Stimulated activated CD4-positive, alpha-beta T cell treated with anti-CD3 and anti-CD28 coated beads, Interleukin-2, amount 100 ng/mL, for 24 hours (primary cell): Measurements from ENCODE around the gene LRCH4.

Source experiments
- DNase-seq, 2 donors: peaks; one replicate each; pipeline ENCODE4 v3.0.0-alpha.2; 2020

LRCH4 gene

DNA sequence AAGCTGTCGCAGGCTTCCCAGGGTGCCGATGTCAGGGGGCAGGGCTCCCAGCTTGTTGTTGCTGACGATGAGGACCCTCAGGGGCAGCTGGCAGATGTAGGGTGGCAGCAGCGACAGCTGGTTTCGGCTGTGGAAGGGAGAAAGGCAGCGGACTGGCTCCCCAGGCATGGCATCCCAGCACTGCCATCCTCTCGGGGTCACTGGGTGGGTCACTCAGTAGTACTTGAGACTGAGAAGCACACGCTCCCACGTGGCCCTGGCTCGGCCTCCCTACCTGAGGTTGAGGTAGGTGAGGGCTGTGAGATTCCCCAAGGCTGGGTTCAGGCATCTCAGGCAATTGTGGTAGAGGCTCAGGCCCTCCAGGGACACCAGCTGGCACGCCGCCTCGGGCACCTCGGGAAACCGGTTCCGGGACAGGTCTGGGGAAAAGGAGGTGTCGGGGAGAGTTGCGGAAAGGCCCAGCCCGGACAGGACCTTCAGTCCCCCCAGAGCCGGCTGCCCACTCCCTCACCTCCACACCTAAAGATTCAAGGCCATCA lies 3.8 kb downstream of the LRCH4 start:
- DNase-seq: no peak

DNA sequence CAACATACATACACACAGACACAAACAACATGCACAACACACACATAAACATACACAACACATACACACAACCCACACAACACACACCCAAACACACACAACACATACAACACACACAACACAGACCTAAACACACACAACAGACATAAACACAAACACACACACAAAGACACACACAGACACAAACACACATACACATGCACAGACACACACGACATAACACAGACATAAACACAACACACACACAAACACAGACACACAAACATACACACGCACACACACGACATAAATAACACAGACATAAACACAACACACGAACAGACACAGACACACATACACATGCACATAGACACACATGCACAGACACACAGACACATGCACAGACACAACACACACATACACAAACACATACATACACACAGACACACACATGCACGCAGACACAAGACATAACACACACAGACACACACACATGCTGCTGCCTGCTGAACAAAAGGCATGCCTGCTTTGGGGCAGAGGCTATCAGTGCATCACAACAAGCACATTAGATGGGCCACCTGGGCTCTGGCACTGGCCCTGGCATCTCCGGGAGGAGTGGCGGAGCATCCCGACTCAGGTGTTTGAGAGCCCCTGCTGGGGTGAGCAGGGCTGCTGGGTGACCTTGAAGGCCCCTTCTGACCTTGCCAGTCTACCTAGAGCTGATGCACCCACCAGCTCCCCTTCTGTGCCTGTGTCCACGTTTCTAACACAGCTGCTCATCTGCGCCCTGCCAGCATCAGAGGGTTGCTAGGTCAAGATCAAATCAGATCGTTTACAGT lies 5.3 kb downstream of the LRCH4 start:
- no peak for DNase-seq

DNA sequence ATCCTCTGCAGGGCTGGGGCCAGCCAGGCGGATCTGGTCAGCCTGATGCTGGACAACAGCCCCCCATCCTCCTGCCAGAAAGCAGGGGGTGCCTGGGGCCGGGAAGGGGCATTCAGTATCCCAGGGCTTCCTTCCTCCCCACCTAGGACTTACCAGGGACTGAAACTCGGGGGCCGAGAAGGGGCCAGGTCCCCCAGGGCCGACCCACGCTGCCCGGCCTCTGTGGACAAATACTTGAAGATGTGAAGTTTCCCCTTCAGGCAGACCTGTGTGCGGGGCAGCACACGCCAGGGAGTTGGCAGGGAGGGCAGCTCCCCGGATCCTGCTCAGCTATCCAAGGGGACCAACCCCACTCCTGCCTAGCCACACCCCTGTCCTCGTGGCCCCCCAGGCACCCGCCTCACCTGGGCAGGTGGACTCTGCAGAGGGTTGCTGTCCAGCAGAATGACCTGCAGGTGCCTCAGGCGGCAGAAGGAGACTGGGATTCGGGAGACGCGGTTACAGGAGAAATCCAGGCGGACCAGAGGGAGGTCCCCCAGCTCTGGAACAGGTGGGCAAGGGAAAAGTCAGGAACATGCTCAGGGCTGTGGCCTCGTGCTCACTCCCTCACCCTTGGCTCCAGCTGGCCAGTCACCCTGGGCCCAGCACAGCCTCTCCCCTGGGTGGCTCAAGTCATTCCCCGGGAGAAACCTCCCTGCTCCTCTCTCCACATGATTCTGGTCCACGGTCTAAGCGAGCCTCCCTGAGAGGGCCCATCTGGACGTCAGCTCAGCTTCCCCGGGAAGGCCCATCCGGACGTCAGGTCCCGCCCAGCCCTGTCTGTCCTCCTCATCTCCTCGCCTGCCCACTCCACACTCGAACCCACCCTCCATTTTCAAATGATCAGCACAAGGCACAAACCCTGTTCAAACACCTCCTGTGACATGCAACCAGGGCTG lies 7.4 kb downstream of the LRCH4 start:
- no peak for DNase-seq

DNA sequence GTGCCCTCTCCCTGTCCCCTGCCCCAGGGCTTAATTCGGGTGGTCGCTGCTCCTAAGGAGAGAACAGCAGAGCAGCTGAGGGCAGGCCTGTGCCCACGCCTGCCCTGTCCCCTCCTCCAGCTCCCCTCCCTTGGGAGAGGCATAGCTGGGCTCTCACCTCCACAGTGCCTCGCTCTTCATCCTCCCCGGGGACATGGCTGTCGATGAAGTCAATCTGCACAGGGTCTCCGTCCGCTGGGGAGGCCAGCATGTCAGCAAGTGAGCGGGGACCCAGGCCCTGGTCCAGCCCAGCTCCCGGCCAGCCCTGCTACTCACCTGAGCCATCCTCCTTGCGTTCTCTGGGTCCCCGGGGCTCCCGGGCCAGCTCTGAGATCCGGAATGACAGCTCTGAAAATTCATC lies 8.4 kb downstream of the LRCH4 start:
- DNase-seq: no peak

DNA sequence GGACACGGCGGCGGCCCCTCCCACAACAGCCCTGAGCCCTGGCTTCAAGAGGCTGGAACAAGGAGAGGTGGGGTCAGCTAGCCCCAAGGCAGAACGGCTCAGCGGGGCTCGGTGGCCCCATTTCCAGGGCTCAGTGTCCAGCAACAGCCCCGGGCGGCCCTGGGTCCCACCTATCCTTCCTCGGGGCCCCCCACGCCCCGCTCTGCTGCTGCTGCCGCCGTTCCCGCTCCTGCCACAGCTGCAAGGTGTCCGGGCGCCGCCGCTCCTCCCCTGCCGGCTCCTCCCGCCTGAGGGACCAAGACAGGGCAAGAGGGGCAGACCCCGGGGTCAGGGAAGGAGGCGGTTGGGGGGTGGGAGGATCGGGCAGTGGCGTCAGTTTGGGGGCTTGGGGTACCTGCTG lies 8.8 kb downstream of the LRCH4 start:
- no peak for DNase-seq

DNA sequence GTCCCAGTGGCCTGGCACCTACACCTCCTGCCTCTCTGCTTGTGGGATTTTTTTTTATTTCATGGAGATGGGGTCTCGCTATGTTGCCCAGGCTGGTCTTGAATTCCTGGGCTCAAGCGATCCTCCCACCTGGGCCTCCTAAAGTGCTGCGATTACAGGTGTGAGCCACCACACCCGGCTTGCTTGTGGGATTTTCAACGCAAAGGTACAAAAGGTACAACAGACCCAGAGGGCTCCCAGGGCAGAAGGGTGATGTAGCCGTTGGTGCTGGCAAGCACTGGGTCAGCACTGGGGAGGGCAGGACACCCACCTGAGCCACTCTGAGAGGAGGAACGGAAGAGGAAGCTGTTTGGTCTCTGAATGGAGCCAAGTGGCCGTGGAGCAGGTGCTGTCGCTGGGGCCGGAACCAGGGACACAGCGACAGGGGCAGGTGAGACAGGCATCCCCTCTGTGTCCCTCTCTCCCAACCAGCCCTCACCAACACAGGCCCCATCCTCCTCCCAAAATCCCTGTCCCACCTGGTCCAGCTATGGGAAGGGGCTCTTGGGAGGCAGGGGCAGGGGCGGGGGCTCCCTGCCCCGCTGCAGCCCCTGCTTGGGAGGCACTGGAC lies 9.4 kb downstream of the LRCH4 start:
- DNase-seq: no peak

DNA sequence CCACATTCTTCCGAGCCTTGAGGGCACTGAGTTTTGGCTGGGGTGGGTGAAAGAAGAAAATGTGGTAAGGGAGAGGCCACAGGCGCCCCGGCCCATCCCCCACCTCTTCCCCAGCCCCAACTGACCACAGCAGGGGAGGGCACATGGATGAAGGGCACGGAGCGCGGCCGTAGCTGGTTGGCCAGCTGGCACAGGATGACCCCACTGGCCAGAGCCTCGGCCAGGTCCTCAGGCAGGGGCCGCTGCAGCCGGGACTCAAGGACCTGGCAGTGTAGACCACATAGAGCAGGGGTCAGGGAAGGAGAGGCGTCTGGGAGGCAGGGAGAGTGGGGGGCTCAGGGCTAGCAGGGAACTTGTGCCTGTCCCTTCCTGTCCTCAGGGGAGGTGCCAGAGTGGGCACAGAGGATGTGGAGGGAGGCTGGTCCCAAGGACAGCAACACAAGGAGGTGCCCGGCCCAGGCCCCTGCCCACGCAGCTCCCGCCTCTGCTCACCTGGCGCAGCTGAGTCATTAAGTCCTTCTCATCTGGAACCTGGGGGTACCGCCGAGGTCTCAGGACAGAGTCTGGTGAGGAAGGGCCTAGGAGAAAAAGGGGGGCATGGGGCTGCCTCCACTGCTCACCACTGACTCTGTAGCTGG lies 10.1 kb downstream of the LRCH4 start:
- no peak for DNase-seq

DNA sequence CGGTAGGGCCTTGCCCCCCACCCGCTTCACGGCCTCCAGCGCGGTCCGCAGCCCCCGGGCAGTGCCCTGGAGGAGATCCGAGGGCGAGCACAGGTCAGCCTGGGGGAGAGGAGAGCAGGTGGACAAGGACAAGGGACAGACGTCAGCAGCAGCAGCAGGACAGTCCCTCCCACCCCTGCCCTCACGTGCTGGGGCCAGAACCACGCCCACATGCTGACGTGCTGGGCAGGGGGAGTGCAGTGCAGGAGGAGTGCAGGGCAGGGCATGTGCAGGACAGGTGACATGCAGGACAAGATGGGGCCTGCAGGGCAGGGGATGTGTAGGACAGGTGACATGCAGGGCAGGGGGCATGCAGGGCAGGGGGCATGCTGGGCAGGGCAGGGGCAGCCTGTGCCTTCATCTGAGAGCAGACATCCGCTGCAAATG lies 10.7 kb downstream of the LRCH4 start:
- DNase-seq: no peak

DNA sequence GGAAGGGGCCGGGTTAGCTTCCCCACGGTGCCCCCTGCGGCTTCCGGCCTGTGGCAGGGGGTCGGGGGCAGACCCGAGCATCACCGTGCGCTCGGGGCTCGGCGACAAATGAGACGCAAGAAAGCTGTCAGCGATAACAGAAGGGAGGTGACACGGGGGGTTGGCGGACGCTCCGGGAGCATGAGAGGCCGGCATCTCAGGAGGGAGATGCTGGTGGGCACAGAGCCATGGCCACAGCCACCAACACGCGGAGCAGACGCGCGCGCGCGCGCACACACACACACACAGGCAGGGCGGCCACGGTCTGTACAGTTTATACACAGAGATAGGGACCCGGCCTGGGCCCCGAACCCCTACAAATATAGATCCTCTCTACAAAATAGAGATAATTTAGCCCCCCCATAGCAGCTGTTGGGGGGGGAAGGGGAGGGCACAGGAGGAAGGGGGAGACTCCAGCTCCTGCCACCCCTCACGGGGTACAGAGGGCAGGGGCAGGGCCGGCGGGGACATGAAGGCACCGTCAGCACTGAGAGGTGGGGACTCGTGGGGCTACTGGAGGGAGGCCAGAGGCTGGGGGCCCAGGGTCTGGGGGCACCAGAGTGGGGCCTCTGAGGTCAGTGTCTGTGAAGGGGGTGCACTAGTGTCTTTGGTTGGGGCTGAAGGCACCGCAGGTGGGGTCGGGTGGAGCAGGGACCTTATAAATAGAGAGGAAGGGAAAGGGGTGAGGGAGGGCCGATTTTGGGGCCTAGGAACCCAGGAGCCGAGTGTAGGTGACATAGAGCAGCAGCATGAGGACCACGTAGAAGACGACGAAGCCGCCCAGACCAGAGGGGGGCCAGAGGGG lies 11.3 kb downstream of the LRCH4 start:
- DNase-seq: no peak

DNA sequence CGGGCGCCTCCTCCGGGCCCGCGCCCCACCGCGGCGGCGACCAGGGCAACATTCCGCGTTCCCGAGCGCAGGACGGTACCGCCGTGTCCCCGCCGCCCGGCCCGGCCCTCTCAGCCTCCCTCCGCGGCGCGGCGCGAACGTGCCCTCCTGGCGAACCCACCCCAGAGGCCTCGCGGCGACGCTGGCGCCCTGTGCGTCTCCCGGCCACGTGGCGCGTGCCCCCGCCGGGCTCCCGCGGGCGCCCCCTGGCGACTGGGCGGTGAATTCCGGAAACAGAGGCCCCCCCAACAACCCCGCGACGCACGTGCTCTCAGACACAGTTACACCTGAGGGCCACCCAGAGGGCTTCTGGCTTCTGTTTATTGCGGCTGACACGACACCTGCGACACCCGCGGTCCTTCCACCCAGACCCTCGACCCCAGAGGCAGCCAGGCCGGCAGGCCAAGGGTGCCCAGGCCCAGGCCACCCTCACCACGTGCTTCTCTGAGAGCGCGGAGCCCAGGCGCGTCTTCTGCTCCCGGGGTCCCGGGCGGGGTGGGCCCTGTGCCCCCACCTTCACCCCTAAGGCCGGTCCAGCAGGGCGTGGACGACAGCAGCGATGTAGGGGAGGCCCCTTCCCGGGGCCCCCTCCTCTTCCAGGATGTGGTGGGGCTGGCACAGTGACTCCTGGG lies 12.1 kb downstream of the LRCH4 start, which contains the start of gene SAP25:
SAP25 (minus strand) TSS at position 210 of the 671 bp plus-strand sequence; CDS start at position 52, 158 bp downstream.
- DNase-seq: no peak

DNA sequence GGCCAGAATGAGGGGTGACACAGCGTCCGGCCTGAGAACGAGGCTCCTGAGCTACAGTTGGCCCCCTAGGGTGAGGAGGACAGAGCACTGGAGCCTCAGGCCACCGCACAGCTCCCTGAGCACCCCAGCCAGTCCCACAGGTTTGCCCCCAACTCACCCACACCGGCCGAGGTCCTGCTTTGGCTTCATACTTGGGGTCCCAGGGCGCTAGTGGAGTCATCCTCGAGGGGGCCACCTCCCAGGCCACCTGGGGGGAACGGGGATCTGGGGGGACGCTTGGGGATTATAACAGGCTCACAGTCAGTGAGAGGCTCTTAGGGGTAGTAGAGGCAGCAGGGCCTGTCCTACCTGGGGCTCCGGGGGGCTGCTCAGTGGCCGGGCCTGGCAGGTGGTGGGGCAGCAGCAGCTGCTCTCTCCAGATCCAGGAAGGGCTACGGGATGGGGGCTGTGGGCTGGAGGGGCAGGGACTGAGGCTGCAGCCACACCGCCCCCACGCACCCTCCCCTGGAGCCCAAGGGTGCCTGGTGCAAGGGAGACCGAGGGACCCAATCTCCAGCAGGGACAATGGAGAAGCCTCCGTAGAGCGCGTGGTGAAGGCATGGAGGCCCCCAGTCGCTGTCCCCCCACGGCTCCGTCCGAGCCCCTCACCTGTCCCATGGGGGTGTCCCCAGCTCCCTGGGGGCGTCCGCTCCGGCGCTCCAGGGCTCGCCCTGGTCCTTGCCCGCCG lies 12.8 kb downstream of the LRCH4 start:
- DNase-seq: no peak

DNA sequence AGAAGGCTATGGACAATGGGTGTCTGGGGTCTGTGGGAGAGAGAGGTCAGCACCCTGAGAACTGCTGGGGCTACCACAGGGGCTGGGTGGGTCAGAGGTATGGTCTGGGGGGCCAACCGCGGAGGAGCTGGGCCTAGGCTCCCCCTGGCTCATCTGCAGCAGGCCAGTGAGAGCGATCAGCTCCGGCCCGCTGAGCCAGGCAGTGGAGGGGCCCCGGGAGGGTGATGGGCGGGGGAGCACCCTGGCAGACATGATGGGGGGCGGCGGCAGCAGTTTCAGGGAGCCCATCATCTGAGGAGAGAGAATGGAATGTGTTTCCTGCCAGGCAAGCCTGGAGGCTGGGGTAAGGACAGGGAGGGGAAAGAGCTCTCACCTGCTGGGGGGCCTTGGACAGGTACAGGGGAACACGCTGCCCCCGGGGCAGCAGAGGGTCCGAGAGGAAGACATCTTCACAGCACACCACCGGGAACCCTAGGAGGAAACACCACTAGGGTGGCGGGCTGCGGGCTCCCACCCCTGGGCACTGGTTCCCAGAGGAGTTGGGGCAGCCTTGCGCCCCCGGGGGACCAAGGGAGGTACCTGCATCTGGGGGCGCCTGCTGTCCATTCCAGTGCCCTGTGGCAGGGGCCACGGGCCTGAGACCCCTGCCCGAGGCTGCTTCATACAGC lies 13.5 kb downstream of the LRCH4 start:
- DNase-seq: no peak

DNA sequence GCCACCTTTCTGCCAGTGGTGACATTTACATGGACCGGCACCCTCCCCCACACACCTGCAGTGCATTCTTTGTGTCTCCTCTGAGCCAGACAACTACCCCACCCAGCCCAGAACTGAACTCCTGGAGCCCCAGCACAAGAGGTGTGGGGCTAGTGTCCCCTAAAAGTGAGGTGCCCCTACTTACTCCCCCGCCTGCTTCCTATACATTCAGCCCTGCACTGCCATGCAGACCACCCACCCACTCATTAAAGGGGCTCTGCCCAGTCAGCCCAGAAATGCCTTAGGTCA lies 14.2 kb downstream of the LRCH4 start:
- DNase-seq: no peak

DNA sequence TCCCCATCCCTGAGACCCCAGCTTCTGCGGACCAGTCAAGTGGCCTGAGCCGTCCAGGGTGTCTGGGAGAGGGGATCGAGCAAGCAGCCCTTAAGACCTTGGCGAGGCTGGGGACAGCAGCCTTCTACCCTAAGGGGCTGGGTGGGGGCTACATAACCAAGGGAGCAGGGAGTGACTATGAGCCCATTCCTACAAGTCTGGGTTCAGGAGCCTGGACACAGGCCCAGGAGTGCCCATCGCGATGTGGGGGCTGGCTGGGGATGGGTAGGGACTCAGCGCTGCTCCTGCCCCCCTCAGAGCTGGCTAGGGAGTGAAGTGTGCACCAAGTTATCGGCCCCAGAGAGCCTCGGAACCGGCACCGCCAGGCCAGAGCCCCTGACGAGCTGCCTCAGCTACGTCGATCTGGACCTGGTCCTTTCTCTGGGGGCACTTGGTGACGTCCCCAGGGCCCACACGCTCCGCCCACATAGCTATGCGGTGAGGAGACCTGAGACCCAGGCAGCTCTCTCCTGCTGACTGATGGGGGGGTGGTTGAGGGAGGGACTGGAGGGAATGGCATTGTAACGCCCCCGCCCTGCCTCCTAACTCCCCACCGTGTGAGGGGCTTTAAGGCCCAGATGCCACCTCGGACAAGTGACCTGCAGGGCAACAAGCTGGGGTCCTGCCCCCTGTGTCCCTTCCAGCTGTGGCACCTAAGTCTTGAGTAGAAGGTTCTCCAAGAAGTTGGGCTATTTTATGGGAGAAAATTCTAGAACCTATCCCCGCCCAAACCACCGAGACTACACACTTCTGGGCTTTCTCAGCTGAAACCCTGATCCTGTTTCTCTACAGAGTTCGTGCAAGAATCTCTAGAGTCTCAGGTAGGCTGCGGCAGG lies 14.7 kb downstream of the LRCH4 start:
- no peak for DNase-seq

DNA sequence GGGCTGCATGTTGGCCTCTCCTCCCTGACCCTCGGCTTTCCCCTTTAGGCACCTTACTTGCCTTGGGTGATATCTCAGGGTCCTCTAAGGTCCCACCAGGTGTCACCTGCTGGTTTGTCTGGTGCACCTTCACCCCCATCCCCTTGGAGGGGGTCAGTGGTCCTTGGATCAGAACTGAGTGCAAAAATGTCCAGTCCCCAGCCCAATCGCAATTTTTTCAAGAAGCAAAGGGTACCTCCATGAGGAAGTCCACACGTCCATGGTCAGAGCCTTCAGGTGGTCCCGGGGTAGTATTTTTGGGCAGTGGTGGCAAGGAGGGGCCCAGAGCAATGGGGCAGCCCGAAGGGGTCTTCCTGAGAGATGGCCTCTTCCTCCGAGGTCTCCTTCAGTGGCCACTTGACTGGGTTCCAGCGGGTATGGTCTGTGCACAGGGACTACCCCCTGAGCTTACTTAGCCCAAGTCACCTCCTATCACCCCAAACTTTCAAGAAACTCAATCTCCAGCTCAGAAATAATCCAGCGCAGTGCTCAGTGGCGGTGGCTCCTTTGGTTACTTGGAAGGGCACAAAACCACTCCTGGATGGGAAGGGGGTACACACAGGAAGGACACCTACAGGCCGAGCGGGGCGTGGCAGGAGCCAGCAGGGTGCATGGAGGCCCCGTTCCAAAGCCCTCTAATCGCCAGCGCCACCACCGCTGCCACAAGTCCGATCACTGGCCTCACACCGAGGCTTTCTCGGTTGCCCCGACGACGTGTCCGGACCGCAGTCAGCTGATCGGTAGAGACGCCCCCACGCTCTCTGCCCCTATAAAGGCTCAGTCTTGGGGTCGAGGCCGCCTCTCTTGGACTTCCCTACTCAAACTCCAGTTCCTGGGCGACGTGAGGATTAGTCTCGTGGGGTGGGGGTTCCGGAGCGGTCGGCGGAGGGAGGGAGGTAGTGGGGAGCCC lies 16.8 kb downstream of the LRCH4 start:
- peak; percentile 55 to 68 for DNase-seq

DNA sequence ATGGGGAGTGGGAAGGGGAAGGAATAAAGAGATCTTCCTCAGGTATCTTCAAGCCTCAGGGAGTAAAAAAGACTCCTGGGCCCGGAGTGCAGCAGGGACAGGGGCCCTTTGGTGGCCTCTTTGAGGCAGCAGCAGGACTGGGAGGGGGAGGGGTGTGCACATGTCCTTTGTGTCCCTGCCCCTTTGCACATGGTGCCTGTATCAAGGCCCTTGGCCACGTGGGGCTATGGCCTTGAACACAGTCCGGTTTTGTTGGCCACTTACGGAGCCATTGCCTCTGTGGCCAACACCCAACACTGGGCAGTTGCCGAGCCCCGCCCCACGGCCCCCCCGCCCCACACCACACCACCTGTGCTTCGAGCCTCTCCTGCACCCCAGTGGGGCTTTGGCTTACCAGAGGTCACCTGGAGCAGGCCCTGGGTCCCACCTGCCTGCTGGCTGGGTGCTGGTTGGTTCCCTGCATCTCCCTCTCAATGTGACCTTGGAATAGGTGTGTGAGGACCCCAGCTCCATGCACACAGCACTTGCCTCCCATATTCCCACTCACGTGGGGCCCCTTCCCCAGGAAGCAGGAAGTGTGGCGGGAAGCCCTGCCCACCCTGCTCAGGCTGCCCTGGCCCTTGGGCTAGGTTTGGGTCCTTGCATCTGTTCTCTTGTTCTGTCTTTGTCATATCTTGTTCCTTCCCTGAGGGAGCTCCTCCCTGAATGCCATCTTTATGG lies 17.6 kb downstream of the LRCH4 start:
- DNase-seq: no peak

DNA sequence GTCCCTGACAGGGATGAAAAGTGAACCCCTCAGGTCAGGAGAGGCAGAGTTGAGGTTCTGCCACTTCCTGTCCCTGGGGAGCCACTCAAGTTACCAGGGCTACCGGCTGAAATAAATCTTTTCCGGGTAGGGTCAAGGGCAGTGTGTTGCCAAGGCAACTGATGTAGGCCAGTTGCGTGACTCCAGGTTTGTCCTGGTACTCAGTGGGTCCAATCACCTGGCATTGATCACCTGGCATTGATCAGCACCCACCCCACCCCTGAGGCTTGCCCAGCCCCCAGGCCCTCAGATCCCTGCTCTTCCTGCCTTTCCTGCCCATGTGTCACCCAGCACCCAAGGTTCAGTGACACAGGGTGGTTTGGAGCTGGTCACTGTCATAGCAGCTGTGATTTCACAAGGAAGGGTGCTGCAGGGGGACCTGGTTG lies 18.2 kb downstream of the LRCH4 start:
- DNase-seq: no peak
